Fibroblast of lung (primary cell): ENCODE results near the gene TNFAIP2. TPM values are rescaled to one million over a fixed set of nuclear protein-coding genes. Genes with fewer than 3 reads are reported as not detected.

Experiments used
- DNase-seq, 2 donors: peaks; one replicate each; pipeline versions ENCODE4 v3.0.0 to v3.0.0-alpha.2; 2010; ENCODE audit warnings: low read depth in 2 of 2
- H2AFZ ChIP-seq: 2 replicates; pipeline ENCODE4 v1.5.1; 2012; ENCODE audit warnings: low read length, control low read depth, inconsistent platforms
- H3K27ac ChIP-seq: 2 replicates; pipeline ENCODE4 v1.5.1; 2011; ENCODE audit warnings: low read length, control low read depth; ENCODE audit not compliant: insufficient read depth
- H3K27me3 ChIP-seq: 2 replicates; pipeline ENCODE4 v1.5.1; 2011; ENCODE audit warnings: mild to moderate bottlenecking, low read length; ENCODE audit not compliant: control insufficient read depth, insufficient read depth
- H3K36me3 ChIP-seq: 2 replicates; pipeline ENCODE4 v1.5.1; 2011; ENCODE audit warnings: low read length; ENCODE audit not compliant: control insufficient read depth, insufficient read depth
- H3K4me1 ChIP-seq: 2 replicates; pipeline ENCODE4 v1.5.1; 2011; ENCODE audit warnings: low read length; ENCODE audit not compliant: control insufficient read depth, insufficient read depth; ENCODE audit errors: extremely low read depth
- H3K4me2 ChIP-seq: 2 replicates; pipeline ENCODE4 v1.5.1; 2011; ENCODE audit warnings: low read length, control low read depth; ENCODE audit not compliant: insufficient read depth; ENCODE audit errors: extremely low read depth
- H3K4me3 ChIP-seq, 4 experiments: fragments of 200-600 bp in 1 of 4; sonication (generic) in 1 of 4; replicated peaks in 1 of 4; 2 replicates each; pipeline ENCODE4 v1.5.1; 2011 to 2016; ENCODE audit warnings: low read length in 4 of 4, low read depth in 3 of 4, mild to moderate bottlenecking in 3 of 4, control low read depth in 2 of 4, inconsistent platforms in 1 of 4, mixed read lengths in 1 of 4; ENCODE audit not compliant: insufficient read depth in 1 of 4; ENCODE audit errors: control extremely low read depth in 1 of 4
- H3K79me2 ChIP-seq: 2 replicates; pipeline ENCODE4 v1.5.1; 2012; ENCODE audit warnings: mild to moderate bottlenecking, low read length, inconsistent platforms; ENCODE audit not compliant: control insufficient read depth, insufficient read depth
- H3K9ac ChIP-seq: 2 replicates; pipeline ENCODE4 v1.5.1; 2011; ENCODE audit warnings: mild to moderate bottlenecking, low read length, control low read depth; ENCODE audit not compliant: insufficient read depth
- H3K9me3 ChIP-seq: 2 replicates; pipeline ENCODE4 v1.5.1; 2012; ENCODE audit warnings: low read depth, low read length; ENCODE audit not compliant: control insufficient read depth, insufficient read depth
- H4K20me1 ChIP-seq: 2 replicates; pipeline ENCODE4 v1.5.1; 2011; ENCODE audit warnings: low read length; ENCODE audit not compliant: control insufficient read depth, insufficient read depth; ENCODE audit errors: extremely low read depth
- EZH2 ChIP-seq: IDR thresholded peaks from 2 replicates; pipeline ENCODE4 v1.5.1; 2012; ENCODE audit warnings: low read length, control low read depth, mild to moderate bottlenecking; ENCODE audit errors: missing control alignments
- polyA plus RNA-seq, 2 donors: library from polyadenylated mRNA; depleted of rRNA in 1 of 2; stranded (reverse) in 1 of 2; unstranded in 1 of 2; fragments of >200 nt; gene quantifications; 2 replicates each; pipeline ENCODE4 v1.2.1, GENCODE V29; 2011 to 2012; ENCODE audit warnings: missing spikeins in 1 of 2
- total RNA-seq: library from RNA; depleted of rRNA; stranded (reverse); fragments of >200 nt; gene quantifications from 2 replicates; pipeline ENCODE4 v1.2.1, GENCODE V29; 2014
- TF ChIP-seq, protein P1 (sequence below), 2 donors: IDR thresholded peaks in 1 of 2; conservative IDR thresholded peaks in 1 of 2; 1 replicate in 1 of 2; 2 replicates in 1 of 2; pipeline ENCODE4 v1.5.1; 2011 to 2012; ENCODE audit warnings: low read length in 2 of 2, control low read depth in 1 of 2, inconsistent platforms in 1 of 2, low read depth in 1 of 2, mild to moderate bottlenecking in 1 of 2

TNFAIP2 gene
- total and polyA plus RNA-seq, 2 donors (not counting 1 experiment from before 2014, with no cell fraction given), result 71.5 to 139 TPM

DNA sequence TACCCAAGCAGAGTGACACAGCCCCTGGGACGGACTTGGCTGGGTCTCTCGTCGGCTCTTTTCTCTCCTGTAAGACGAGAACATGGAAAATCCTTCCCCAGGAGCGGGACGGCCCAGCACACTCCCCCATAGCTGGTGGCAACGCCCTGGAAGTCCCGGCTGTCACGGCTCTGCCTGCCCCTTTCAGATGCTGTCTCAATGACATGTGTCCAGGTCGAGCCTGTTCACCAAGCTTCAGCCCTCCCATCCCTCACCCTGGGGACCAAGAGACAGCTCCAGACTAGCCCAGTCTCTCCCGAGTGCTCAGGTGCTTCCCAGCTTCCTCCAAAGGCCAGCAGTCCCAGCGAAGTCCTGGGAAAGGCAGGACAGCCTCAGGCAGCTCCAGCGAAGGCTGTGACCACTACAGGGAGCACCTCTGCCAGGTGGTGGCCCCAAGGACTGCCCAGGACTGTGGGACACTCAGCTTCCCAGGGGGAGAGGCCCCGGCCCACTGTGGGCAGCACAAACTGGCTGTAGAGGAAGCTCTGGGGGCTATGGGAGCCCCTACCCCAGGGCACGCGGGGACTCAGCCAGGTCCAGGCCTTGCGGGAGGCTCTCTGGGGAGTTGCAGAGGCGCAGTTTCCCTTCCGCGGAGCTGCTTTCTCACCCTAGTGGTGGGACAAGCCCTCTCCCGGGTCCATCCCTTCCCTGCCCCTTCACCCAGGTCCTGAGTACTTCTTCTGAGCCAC, 33.6 kb downstream of the TNFAIP2 start:
- Histone ChIP-seq H4K20me1 (no peaks in the 10 kb centered on the region), H3K4me2 (no peak overlapping the region), H3K9ac (no peak overlapping the region), H3K27me3 (peaks cover 4% of the 10 kb centered on the region), H3K9me3 (no peaks in the 10 kb centered on the region), H3K79me2 (no peaks in the 10 kb centered on the region), H3K4me1 (peaks cover 2% of the 10 kb centered on the region), H3K36me3 (no peaks in the 10 kb centered on the region), H2AFZ (no peak overlapping the region), H3K27ac (no peak overlapping the region), H3K4me3 (no peak overlapping the region)
- TF ChIP-seq, protein P1, sequence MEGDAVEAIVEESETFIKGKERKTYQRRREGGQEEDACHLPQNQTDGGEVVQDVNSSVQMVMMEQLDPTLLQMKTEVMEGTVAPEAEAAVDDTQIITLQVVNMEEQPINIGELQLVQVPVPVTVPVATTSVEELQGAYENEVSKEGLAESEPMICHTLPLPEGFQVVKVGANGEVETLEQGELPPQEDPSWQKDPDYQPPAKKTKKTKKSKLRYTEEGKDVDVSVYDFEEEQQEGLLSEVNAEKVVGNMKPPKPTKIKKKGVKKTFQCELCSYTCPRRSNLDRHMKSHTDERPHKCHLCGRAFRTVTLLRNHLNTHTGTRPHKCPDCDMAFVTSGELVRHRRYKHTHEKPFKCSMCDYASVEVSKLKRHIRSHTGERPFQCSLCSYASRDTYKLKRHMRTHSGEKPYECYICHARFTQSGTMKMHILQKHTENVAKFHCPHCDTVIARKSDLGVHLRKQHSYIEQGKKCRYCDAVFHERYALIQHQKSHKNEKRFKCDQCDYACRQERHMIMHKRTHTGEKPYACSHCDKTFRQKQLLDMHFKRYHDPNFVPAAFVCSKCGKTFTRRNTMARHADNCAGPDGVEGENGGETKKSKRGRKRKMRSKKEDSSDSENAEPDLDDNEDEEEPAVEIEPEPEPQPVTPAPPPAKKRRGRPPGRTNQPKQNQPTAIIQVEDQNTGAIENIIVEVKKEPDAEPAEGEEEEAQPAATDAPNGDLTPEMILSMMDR (conservative IDR thresholded peaks at IDR 0.05 in 1 of 2, IDR thresholded peaks at IDR 0.05 in 1 of 2; ENCODE audit: low read depth in 1 of 2, low read length in 2 of 2), result no peak
- no peak for TF ChIP-seq EZH2
- no peak for DNase-seq

DNA sequence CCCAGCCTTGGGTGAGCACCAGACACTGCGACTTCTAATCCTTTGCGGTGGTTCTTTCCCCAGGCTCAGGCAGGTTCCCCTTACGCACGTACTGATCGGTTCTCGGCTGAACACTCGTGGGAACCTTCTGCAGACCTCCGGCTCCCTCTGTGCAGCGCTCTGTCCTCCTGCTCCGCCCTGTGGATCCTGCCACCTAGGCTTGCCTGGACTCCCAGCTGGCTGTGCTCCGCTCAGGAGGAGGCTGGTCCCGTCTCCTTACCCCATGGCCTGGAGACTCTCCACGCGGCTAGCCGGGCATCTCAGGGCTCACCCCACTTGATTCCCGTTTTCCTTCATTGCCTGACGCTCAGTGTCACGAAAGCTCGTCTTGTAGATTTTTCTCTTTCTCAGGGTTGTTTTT, 34.7 kb downstream of the TNFAIP2 start:
- TF ChIP-seq, protein P1 (conservative IDR thresholded peaks at IDR 0.05 in 1 of 2, IDR thresholded peaks at IDR 0.05 in 1 of 2; ENCODE audit: low read depth in 1 of 2, low read length in 2 of 2), result no peak
- no peak for TF ChIP-seq EZH2
- no peak for DNase-seq
- H3K4me1 ChIP-seq, result peaks cover 2% of the 10 kb centered on the region
- H3K27me3 ChIP-seq, result peaks cover 8% of the 10 kb centered on the region
- H3K36me3 ChIP-seq, result no peaks in the 10 kb centered on the region
- H4K20me1 ChIP-seq, result no peaks in the 10 kb centered on the region
- H3K27ac ChIP-seq, result no peak overlapping the region
- no peak overlapping the region for H3K4me3 ChIP-seq
- no peaks in the 10 kb centered on the region for H3K9me3 ChIP-seq
- H2AFZ ChIP-seq, result no peak overlapping the region
- no peaks in the 10 kb centered on the region for H3K79me2 ChIP-seq
- H3K4me2 ChIP-seq, result no peak overlapping the region
- H3K9ac ChIP-seq, result no peak overlapping the region

DNA sequence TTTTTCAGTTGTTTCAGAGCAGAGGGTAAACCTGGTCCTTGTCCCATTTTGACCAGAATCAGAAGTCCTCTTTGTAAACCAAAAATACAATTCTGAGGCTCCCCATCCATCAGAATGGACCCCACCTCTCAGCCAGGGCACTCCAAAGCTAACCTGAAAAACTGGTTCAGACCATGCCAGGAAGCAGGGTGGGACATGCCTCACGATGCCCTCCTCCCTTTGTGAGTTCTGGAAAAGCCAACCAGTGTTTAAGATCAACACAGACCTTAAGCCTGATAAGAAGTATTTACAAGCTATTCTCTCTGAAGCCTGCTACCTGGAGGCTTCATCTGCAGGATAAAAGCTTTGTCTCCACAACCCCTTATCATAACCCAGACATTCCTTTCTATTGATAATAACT, 35.4 kb downstream of the TNFAIP2 start:
- no peak overlapping the region for H3K4me2 ChIP-seq
- H3K79me2 ChIP-seq, result no peaks in the 10 kb centered on the region
- H4K20me1 ChIP-seq, result no peaks in the 10 kb centered on the region
- H3K4me1 ChIP-seq, result peaks cover 2% of the 10 kb centered on the region
- no peak overlapping the region for H3K9ac ChIP-seq
- DNase-seq, result no peak
- no peak overlapping the region for H3K4me3 ChIP-seq
- no peak overlapping the region for H2AFZ ChIP-seq
- peaks cover 13% of the 10 kb centered on the region for H3K27me3 ChIP-seq
- TF ChIP-seq EZH2, result no peak
- TF ChIP-seq, protein P1 (conservative IDR thresholded peaks at IDR 0.05 in 1 of 2, IDR thresholded peaks at IDR 0.05 in 1 of 2; ENCODE audit: low read depth in 1 of 2, low read length in 2 of 2), result no peak
- no peaks in the 10 kb centered on the region for H3K36me3 ChIP-seq
- H3K27ac ChIP-seq, result no peak overlapping the region
- no peaks in the 10 kb centered on the region for H3K9me3 ChIP-seq
